Esophagus muscularis mucosa (tissue), 4 donors: ENCODE results near the gene FAM13A.

Experiments
- EP300 ChIP-seq: sonication (generic); formaldehyde crosslinking; IDR thresholded peaks from one replicate; pipeline ENCODE4 v1.6.1; 2017; ENCODE audit warnings: antibody characterized with exemption
- POLR2A ChIP-seq: fragments of 450-650 bp; IDR thresholded peaks from one replicate; pipeline ENCODE4 v1.6.1; 2017; ENCODE audit warnings: antibody characterized with exemption, moderate library complexity, mild to moderate bottlenecking, low read depth
- TF ChIP-seq, protein P1 (sequence below), 3 experiments: fragments of 200-600 bp in 2 of 3; fragments of 450-650 bp in 1 of 3; sonication (generic) in 2 of 3; IDR thresholded peaks; one replicate each; pipeline ENCODE4 v1.5.1; 2017 to 2019; ENCODE audit warnings: antibody characterized with exemption in 3 of 3, mild to moderate bottlenecking in 2 of 3, moderate library complexity in 1 of 3

DNA sequence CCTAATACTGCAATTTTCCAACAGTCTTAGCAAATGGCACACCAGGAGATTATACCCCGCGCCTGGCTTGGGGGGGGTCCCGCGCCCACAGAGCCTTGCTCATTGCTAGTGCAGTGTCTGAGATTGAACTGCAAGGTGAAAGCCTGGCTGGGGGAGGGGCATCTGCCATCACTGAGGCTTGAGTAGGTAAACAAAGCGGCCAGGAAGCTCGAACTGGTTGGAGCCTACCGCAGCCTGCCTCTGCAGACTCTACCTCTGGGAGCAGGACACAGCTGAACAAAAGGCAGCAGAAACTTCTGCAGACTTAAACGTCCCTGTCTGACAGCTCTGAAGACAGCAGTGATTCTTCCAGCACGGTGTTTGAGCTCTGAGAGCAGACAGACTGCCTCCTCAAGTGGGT is 186.6 kb downstream of the FAM13A start:
- TF ChIP-seq, protein P1, sequence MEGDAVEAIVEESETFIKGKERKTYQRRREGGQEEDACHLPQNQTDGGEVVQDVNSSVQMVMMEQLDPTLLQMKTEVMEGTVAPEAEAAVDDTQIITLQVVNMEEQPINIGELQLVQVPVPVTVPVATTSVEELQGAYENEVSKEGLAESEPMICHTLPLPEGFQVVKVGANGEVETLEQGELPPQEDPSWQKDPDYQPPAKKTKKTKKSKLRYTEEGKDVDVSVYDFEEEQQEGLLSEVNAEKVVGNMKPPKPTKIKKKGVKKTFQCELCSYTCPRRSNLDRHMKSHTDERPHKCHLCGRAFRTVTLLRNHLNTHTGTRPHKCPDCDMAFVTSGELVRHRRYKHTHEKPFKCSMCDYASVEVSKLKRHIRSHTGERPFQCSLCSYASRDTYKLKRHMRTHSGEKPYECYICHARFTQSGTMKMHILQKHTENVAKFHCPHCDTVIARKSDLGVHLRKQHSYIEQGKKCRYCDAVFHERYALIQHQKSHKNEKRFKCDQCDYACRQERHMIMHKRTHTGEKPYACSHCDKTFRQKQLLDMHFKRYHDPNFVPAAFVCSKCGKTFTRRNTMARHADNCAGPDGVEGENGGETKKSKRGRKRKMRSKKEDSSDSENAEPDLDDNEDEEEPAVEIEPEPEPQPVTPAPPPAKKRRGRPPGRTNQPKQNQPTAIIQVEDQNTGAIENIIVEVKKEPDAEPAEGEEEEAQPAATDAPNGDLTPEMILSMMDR (IDR thresholded peaks at IDR 0.05): no peak
- TF ChIP-seq EP300 (no peak), POLR2A (no peak)
